IPS DF 4.7 (cell line): ENCODE measurements around the gene ABHD17C.
"Not testable (repeated sequence)": the region's sequence is repeated elsewhere in the genome, so short reads cannot be mapped to it uniquely, and the experiment has no call there.

Source experiments
- DNase-seq: peaks from one replicate; pipeline ENCODE4 v3.0.0-alpha.2; 2013; ENCODE audit warnings: low spot score; ENCODE audit errors: extremely low read depth

Gene ABHD17C

GRCh38 chr15:80761754-80762153 is 66.6 kb downstream of the ABHD17C start:
- DNase-seq, result no peak

GRCh38 chr15:80763235-80763634 is 68.1 kb downstream of the ABHD17C start:
- DNase-seq, result not testable (repeated sequence)

GRCh38 chr15:80764535-80764934 is 69.4 kb downstream of the ABHD17C start:
- no peak for DNase-seq

GRCh38 chr15:80766275-80766674 is 71.2 kb downstream of the ABHD17C start:
- DNase-seq, result no peak

- no peak for DNase-seq
Measured at GRCh38 chr15:80768158-80768557, 73.0 kb downstream of the ABHD17C start.

GRCh38 chr15:80769153-80769828 is 74.2 kb downstream of the ABHD17C start:
- DNase-seq, result no peak

- DNase-seq, result no peak
Measured at GRCh38 chr15:80769829-80770705, 75.0 kb downstream of the ABHD17C start.

- no peak for DNase-seq
Measured at GRCh38 chr15:80773122-80773551, 78.0 kb downstream of the ABHD17C start.

- DNase-seq, result no peak
Measured at GRCh38 chr15:80773792-80774352, 78.8 kb downstream of the ABHD17C start.

- DNase-seq, result no peak
Measured at GRCh38 chr15:80774486-80774885, 79.4 kb downstream of the ABHD17C start.

- no peak for DNase-seq
Measured at GRCh38 chr15:80775338-80775737, 80.2 kb downstream of the ABHD17C start.

GRCh38 chr15:80776420-80777045 is 81.4 kb downstream of the ABHD17C start:
- DNase-seq, result peak; percentile 25

- no peak for DNase-seq
Measured at GRCh38 chr15:80777137-80777536, 82.0 kb downstream of the ABHD17C start.

GRCh38 chr15:80777826-80778620 is 82.9 kb downstream of the ABHD17C start:
- DNase-seq, result no peak

- DNase-seq, result no peak
Measured at GRCh38 chr15:80778621-80778963, 83.5 kb downstream of the ABHD17C start.

GRCh38 chr15:80778964-80779657 is 84.0 kb downstream of the ABHD17C start, which contains the start of gene CEMIP:
Gene CEMIP (plus strand): TSS chr15:80779370. CDS start chr15:80873880, 94,510 bp downstream.
- DNase-seq, result peak; percentile 41

GRCh38 chr15:80779658-80780415 is 84.7 kb downstream of the ABHD17C start:
- peak; percentile 7 for DNase-seq

GRCh38 chr15:80780416-80781221 is 85.5 kb downstream of the ABHD17C start:
- no peak for DNase-seq

GRCh38 chr15:80783260-80783659 is 88.2 kb downstream of the ABHD17C start:
- DNase-seq, result no peak
